AG04450 (cell line): ENCODE results near the gene SNX9. TPM values are rescaled to one million over a fixed set of nuclear protein-coding genes. Genes with fewer than 3 reads are reported as not detected.

Experiments used
- CTCF ChIA-PET: fragments of 300-600, 350-600 bp; formaldehyde crosslinking; extraction: SDS; loops from one replicate; lab custom pipeline; 2022; ENCODE audit warnings: antibody characterized with exemption, inconsistent platforms; lab: Charles Lee
- POLR2A ChIA-PET: fragments of 350-600 bp; formaldehyde crosslinking; extraction: SDS; loops from one replicate; lab custom pipeline; 2021; ENCODE audit warnings: antibody characterized with exemption, inconsistent platforms; lab: Yijun Ruan, JAX
- DNase-seq: peaks from one replicate; pipeline ENCODE4 v3.0.0-alpha.2; 2011; ENCODE audit warnings: low read depth, low spot score
- H3K27ac ChIP-seq: one replicate; pipeline ENCODE4 v1.5.1; 2012; ENCODE audit warnings: low read depth, low read length, control low read depth
- H3K27me3 ChIP-seq: one replicate; pipeline ENCODE4 v1.6.0; 2012; ENCODE audit warnings: low read length; ENCODE audit not compliant: control insufficient read depth, insufficient read depth
- H3K4me3 ChIP-seq: 2 replicates; pipeline ENCODE4 v1.5.1; 2011; ENCODE audit warnings: mild to moderate bottlenecking, low read depth, low read length, control low read depth
- H3K9me3 ChIP-seq: 2 replicates; pipeline ENCODE4 v1.5.1; 2012; ENCODE audit warnings: low read length; ENCODE audit not compliant: control insufficient read depth, insufficient read depth
- CTCF ChIP-seq: IDR thresholded peaks from 2 replicates; pipeline ENCODE4 v1.5.1; 2011; ENCODE audit warnings: low read depth, low read length, control low read depth, inconsistent platforms
- polyA plus RNA-seq: library from polyadenylated mRNA; depleted of rRNA; stranded (reverse); fragments of >200 nt; gene quantifications from 2 replicates; pipeline ENCODE4 v1.2.3, GENCODE V29; 2011

SNX9 gene
- polyA plus RNA-seq, 1 experiment = 58.7 TPM

- no peak overlapping the region for H3K27ac ChIP-seq
Measured at GRCh38 chr6:157921685-157922367, 98.8 kb downstream of the SNX9 start.

GRCh38 chr6:157925771-157926170, 102.7 kb downstream of the SNX9 start:
- Histone ChIP-seq H3K27ac (no peak overlapping the region), H3K27me3 (no peaks in the 10 kb centered on the region), H3K4me3 (no peak overlapping the region), H3K9me3 (no peaks in the 10 kb centered on the region)
- TF ChIP-seq CTCF = no peak
- POLR2A ChIA-PET = no interaction called here
- DNase-seq = no peak
- CTCF ChIA-PET = interaction anchor here (1.2 kb wide), 1 partner anchor 9 kb away, joined by 3 read pairs; no protein-coding TSS in a partner anchor

More at GRCh38 chr6:157921685-157922367, 98.8 kb downstream of the SNX9 start:
- Histone ChIP-seq H3K27me3 (no peaks in the 10 kb centered on the region), H3K9me3 (no peaks in the 10 kb centered on the region), H3K4me3 (no peak overlapping the region)
- CTCF ChIA-PET = no interaction called here
- no peak for TF ChIP-seq CTCF
- POLR2A ChIA-PET = no interaction called here
- peak; percentile 6 for DNase-seq

- TF ChIP-seq CTCF = no peak
- no peak for DNase-seq
- H3K9me3 ChIP-seq = no peaks in the 10 kb centered on the region
- no peaks in the 10 kb centered on the region for H3K27me3 ChIP-seq
- ChIA-PET CTCF (interaction anchor here (1.2 to 1.3 kb wide), 2 partner anchors 10 to 171 kb away, joined by 3 to 7 read pairs; no protein-coding TSS in a partner anchor), POLR2A (interaction anchor here (0.6 kb wide), 1 partner anchor 73 kb away, joined by 3 read pairs; no protein-coding TSS in a partner anchor)
- no peak overlapping the region for H3K27ac ChIP-seq
- H3K4me3 ChIP-seq = no peak overlapping the region
Measured at GRCh38 chr6:157927011-157927410, 104.0 kb downstream of the SNX9 start.

DNA sequence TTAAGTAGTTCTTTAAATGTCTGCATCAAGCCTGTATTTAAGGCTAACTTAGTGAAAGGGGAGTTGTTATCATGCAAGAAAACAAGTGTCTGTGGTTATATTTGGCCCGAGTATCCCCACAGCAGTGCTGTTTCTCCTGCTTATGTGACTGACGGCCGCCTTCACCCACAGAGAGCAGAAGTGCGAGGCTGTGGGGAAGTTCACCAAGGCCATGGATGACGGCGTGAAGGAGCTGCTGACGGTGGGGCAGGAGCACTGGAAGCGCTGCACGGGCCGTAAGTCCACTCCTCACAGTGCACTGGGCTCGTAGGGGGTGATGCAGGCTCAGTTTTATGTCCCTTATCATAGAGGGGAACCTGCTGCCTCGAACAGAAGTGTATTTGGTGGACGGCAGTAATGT, 105.4 kb downstream of the SNX9 start:
- no peaks in the 10 kb centered on the region for H3K9me3 ChIP-seq
- CTCF ChIA-PET = no interaction called here
- H3K27ac ChIP-seq = no peak overlapping the region
- POLR2A ChIA-PET = no interaction called here
- no peak for TF ChIP-seq CTCF
- no peak overlapping the region for H3K4me3 ChIP-seq
- no peaks in the 10 kb centered on the region for H3K27me3 ChIP-seq
- no peak for DNase-seq

DNA sequence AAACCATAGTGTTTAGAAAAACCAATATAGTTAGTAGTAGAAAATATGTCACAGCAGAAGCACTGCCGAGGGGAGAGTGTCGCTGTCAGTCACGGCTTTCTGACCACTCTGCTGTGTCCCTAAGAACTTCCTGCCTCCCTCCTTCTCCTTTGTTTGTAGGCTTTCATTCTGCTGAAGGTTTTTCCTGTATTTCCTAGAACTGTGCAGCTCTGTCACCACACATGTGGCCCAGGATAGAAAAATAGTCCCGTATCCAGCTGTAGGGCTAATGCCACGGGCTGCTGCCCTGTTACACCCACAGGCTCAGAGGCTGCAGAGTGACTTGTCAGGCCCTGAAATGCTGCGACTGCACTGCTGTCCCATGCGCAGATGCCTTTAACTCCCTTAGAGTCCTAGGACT, 106.0 kb downstream of the SNX9 start:
- CTCF ChIA-PET = no interaction called here
- Histone ChIP-seq H3K4me3 (no peak overlapping the region), H3K9me3 (no peaks in the 10 kb centered on the region), H3K27me3 (no peaks in the 10 kb centered on the region), H3K27ac (no peak overlapping the region)
- TF ChIP-seq CTCF = no peak
- POLR2A ChIA-PET = no interaction called here
- DNase-seq = no peak
